PC-9 (cell line): ENCODE data around the gene OGA. TPM values are rescaled to one million over a fixed set of nuclear protein-coding genes. Genes with fewer than 3 reads are reported as not detected.

ENCODE experiments used
- BruUV-seq: library from RNA; stranded (reverse); fragments of 400-500 nt; replicated peaks from 2 replicates; lab custom pipeline; 2021; lab: Mats Ljungman, UMichigan
- CTCF ChIA-PET: fragments of 300-600 bp; sonication (Branson Sonifier 250); formaldehyde crosslinking; loops from one replicate; lab custom pipeline; 2022; ENCODE audit warnings: antibody characterized with exemption; lab: Charles Lee
- POLR2A ChIA-PET: fragments of 300-600 bp; sonication (Branson Sonifier 250); formaldehyde crosslinking; loops from one replicate; lab custom pipeline; 2022; ENCODE audit warnings: antibody characterized with exemption; ENCODE audit not compliant: unreplicated experiment; lab: Charles Lee
- DNase-seq, 2 experiments: peaks; one replicate each; pipeline versions ENCODE4 v3.0.0 to v3.0.0-alpha.2; 2015 to 2022; ENCODE audit warnings: mixed read lengths in 1 of 2
- H2AFZ ChIP-seq: fragments of 200-600 bp; sonication (generic); 2 replicates; pipeline ENCODE4 v1.8.1; 2017; ENCODE audit warnings: antibody characterized with exemption
- H3F3A ChIP-seq: fragments of 200-600 bp; sonication (generic); 2 replicates; pipeline ENCODE4 v1.8.1; 2017; ENCODE audit warnings: antibody characterized with exemption, mild to moderate bottlenecking, low read depth; ENCODE audit not compliant: insufficient read depth
- H3K27ac ChIP-seq: fragments of 200-600 bp; sonication (generic); 2 replicates; pipeline ENCODE4 v1.6.1; 2016; ENCODE audit warnings: mixed run types
- H3K27me3 ChIP-seq: fragments of 200-600 bp; sonication (generic); 2 replicates; pipeline ENCODE4 v1.6.1; 2016; ENCODE audit warnings: low read depth, mixed run types; ENCODE audit not compliant: insufficient read depth
- H3K36me3 ChIP-seq: fragments of 200-600 bp; sonication (generic); 2 replicates; pipeline ENCODE4 v1.6.1; 2016; ENCODE audit warnings: low read depth, mixed run types
- H3K4me1 ChIP-seq: fragments of 200-600 bp; sonication (generic); replicated peaks from 2 replicates; pipeline ENCODE4 v1.6.1; 2016; ENCODE audit warnings: mixed run types; ENCODE audit not compliant: insufficient read depth
- H3K4me2 ChIP-seq: fragments of 200-600 bp; sonication (generic); 2 replicates; pipeline ENCODE4 v1.6.1; 2017; ENCODE audit warnings: mixed run types
- H3K4me3 ChIP-seq: fragments of 200-600 bp; sonication (generic); 2 replicates; pipeline ENCODE4 v1.6.1; 2016; ENCODE audit warnings: mixed run types
- H3K79me2 ChIP-seq: fragments of 200-600 bp; sonication (generic); 2 replicates; pipeline ENCODE4 v1.6.1; 2017; ENCODE audit warnings: low read depth, mixed run types
- H3K9me2 ChIP-seq: fragments of 200-600 bp; sonication (generic); 2 replicates; pipeline ENCODE4 v1.8.1; 2017; ENCODE audit warnings: mild to moderate bottlenecking; ENCODE audit not compliant: insufficient read depth
- H3K9me3 ChIP-seq: fragments of 200-600 bp; sonication (generic); 2 replicates; pipeline ENCODE4 v1.8.1; 2016; ENCODE audit warnings: low read depth; ENCODE audit not compliant: insufficient read depth
- H4K20me1 ChIP-seq: fragments of 200-600 bp; sonication (generic); 2 replicates; pipeline ENCODE4 v1.8.1; 2017; ENCODE audit not compliant: insufficient read depth
- CTCF ChIP-seq: fragments of 200-600 bp; sonication (generic); conservative IDR thresholded peaks from 2 replicates; pipeline ENCODE4 v1.6.1; 2017; ENCODE audit warnings: mixed run types, antibody characterized with exemption, mild to moderate bottlenecking, moderate library complexity
- EZH2 ChIP-seq: fragments of 200-600 bp; sonication (generic); IDR thresholded peaks from 2 replicates; pipeline ENCODE4 v1.8.0; 2017; ENCODE audit warnings: antibody characterized with exemption, low read depth
- intact Hi-C: fragments of 100-400 bp; cut with micrococcal nuclease; formaldehyde crosslinking; loops from one replicate; pipeline ENCODE4 v1.10.0; 2022; ENCODE audit not compliant: unreplicated experiment
- total RNA-seq: library from RNA; stranded (reverse); gene quantifications from 2 replicates; pipeline ENCODE4 v1.2.3, GENCODE V29; 2021

OGA gene
- total RNA-seq, 1 experiment from 2014 or later, result 82.0 TPM

GRCh38 chr10:101858723-101859500 is 40.7 kb upstream of the OGA start:
- Histone ChIP-seq H3K9me2 (no peaks in the 10 kb centered on the region), H3K4me1 (no peaks in the 10 kb centered on the region), H3K27ac (no peak overlapping the region), H3K9me3 (peaks cover 6% of the 10 kb centered on the region; the same call in 1 of the 2 replicates), H3K4me2 (no peak overlapping the region), H4K20me1 (no peaks in the 10 kb centered on the region), H3K4me3 (no peak overlapping the region), H2AFZ (no peak overlapping the region), H3F3A (no peaks in the 10 kb centered on the region), H3K27me3 (no peaks in the 10 kb centered on the region), H3K79me2 (no peaks in the 10 kb centered on the region), H3K36me3 (no peaks in the 10 kb centered on the region)
- intact Hi-C loops, result no loop called here
- POLR2A ChIA-PET, result interaction anchor here (0.6 kb wide), 1 partner anchor 271 kb away, joined by 5 read pairs; the partner anchor contains the start of genes DPCD and POLL
- no TSS peak for BruUV-seq
- TF ChIP-seq EZH2, result no peak
- no peak for TF ChIP-seq CTCF
- DNase-seq, result no peak
- CTCF ChIA-PET, result no interaction called here

DNA sequence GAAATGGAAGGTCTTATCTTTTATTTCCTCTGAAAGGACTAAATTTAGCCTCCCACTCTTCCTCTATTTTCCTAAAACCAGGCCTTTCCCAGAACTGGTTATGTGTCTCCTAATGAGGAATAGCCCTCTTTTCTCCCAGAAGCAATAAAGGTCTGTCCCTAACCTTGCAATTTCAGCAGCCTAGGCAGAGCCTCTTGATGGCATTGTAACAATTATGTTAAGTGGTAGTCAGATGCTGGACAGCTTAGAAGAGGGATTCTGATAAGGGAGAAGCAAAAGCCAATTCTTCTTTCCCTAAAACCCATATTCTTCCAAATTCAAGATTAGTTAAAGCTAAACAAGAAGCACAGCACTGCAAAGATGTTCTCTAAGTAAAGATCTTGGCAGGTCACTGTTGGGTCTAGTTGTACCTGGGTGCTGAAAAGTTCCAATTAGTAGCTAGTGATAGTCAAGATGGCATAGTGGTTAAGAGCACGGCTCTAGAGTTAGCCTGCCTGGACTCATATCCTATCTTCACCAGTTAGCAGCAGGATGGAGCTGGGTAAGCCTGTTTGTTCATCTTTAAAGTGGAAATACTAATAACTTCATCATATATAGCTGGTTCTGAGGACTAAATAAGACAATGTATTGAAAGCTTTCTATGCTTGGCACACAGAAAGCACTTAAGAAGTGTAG is 39.7 kb upstream of the OGA start:
- no peaks in the 10 kb centered on the region for H3K4me1 ChIP-seq
- no peaks in the 10 kb centered on the region for H4K20me1 ChIP-seq
- H3K36me3 ChIP-seq, result no peaks in the 10 kb centered on the region
- no peak overlapping the region for H3K27ac ChIP-seq
- H3K27me3 ChIP-seq, result no peaks in the 10 kb centered on the region
- intact Hi-C loops, result no loop called here
- no peaks in the 10 kb centered on the region for H3K79me2 ChIP-seq
- no peak overlapping the region for H2AFZ ChIP-seq
- DNase-seq, result no peak
- no peak overlapping the region for H3K4me2 ChIP-seq
- ChIA-PET CTCF (no interaction called here), POLR2A (interaction anchor here (0.6 kb wide), 1 partner anchor 149 kb away, joined by 29 read pairs; no protein-coding TSS in a partner anchor)
- TF ChIP-seq CTCF, result no peak
- TF ChIP-seq EZH2, result no peak
- H3K9me3 ChIP-seq, result peaks cover 6% of the 10 kb centered on the region; the same call in 1 of the 2 replicates
- BruUV-seq, result no TSS peak
- H3K4me3 ChIP-seq, result no peak overlapping the region
- H3K9me2 ChIP-seq, result no peaks in the 10 kb centered on the region
- H3F3A ChIP-seq, result no peaks in the 10 kb centered on the region

DNA sequence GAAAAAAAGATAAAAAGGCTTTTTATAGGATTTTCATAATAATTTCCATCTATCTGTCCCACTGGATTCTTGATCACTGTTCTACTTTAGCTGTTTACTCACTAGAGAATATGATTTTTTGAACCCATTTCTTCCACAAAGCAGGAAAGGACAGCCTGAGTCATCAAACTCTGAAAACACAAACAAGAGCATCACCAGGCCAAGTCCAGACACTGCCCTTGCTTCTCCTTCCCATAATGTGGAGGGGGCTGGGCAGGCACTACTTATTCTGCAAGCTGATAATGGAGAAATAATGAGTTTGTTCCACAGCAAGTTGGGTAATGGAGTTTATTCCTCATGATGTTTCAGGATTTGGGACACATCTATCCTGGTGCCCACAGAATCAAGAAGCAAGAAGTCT is 38.4 kb upstream of the OGA start:
- CTCF ChIA-PET, result no interaction called here
- intact Hi-C loops, result no loop called here
- POLR2A ChIA-PET, result no interaction called here
- H3K36me3 ChIP-seq, result no peaks in the 10 kb centered on the region
- H3K9me3 ChIP-seq, result peaks cover 6% of the 10 kb centered on the region; the same call in 1 of the 2 replicates
- H4K20me1 ChIP-seq, result no peaks in the 10 kb centered on the region
- H2AFZ ChIP-seq, result no peak overlapping the region
- H3K9me2 ChIP-seq, result no peaks in the 10 kb centered on the region
- H3K4me3 ChIP-seq, result no peak overlapping the region
- no peaks in the 10 kb centered on the region for H3K4me1 ChIP-seq
- no TSS peak for BruUV-seq
- no peak overlapping the region for H3K27ac ChIP-seq
- no peak overlapping the region for H3K4me2 ChIP-seq
- no peaks in the 10 kb centered on the region for H3K79me2 ChIP-seq
- TF ChIP-seq CTCF, result no peak
- no peak for TF ChIP-seq EZH2
- H3F3A ChIP-seq, result no peaks in the 10 kb centered on the region
- no peak for DNase-seq
- H3K27me3 ChIP-seq, result no peaks in the 10 kb centered on the region
